Measurements from ENCODE around the gene LDB3. TPM values are rescaled to one million over a fixed set of nuclear protein-coding genes. Genes with fewer than 3 reads are reported as not detected.

Gene LDB3
- total RNA-seq, 1 experiment from 2014 or later: 0.20 TPM

GRCh38 chr10:86671985-86672710 lies 3.8 kb downstream of the LDB3 start:
- Histone ChIP-seq H4K20me1 (ENCODE audit: insufficient read depth) (no peaks in the 10 kb centered on the region), H3K79me2 (ENCODE audit: insufficient read depth, low read length) (no peaks in the 10 kb centered on the region), H3K4me2 (ENCODE audit: low read length) (no peak overlapping the region), H3K27ac (ENCODE audit: low read depth, low read length) (no peak overlapping the region), H3K9me2 (ENCODE audit: insufficient read depth) (no peaks in the 10 kb centered on the region), H2AFZ (ENCODE audit: low read depth, low read length, poor library complexity, severe bottlenecking) (no peak overlapping the region), H3K9ac (ENCODE audit: low read length) (no peak overlapping the region), H3K9me3 (ENCODE audit: control insufficient read depth in 1 of 2, insufficient read depth in 1 of 2, low read depth in 1 of 2, low read length in 2 of 2) (no peaks in the 10 kb centered on the region), H3K4me1 (ENCODE audit: control insufficient read depth in 1 of 2, insufficient read depth in 2 of 2, low read length in 2 of 2) (peaks cover 9 to 33% of the 10 kb centered on the region in 2 experiments), H3K4me3 (replicated peaks in 1 of 2; ENCODE audit: low read depth in 1 of 2, low read length in 2 of 2) (no peak overlapping the region), H3K27me3 (ENCODE audit: insufficient read depth, low read length) (no peaks in the 10 kb centered on the region), H3K36me3 (ENCODE audit: control insufficient read depth in 1 of 2, insufficient read depth in 2 of 2, low read length in 2 of 2) (no peaks in the 10 kb centered on the region)
- RAD21 ChIA-PET (ENCODE audit: low non-redundant PET in 1 of 2, low total read pairs in 2 of 2, uncharacterized antibody in 2 of 2, unreplicated experiment in 2 of 2): interaction anchor here in 1 of 2 experiments (0.7 kb wide), 1 partner anchor 87 kb away, joined by 3 read pairs; no protein-coding TSS in a partner anchor
- CTCF ChIA-PET: no interaction called here
- BruUV-seq (replicated peaks): no TSS peak
- POLR2A ChIA-PET: no interaction called here
- DNase-seq (ENCODE audit: low read depth, low spot score) (no peak), ATAC-seq (no peak)
- intact Hi-C loops (cut with micrococcal nuclease): no loop called here
- TF ChIP-seq SRF (IDR thresholded peaks at IDR 0.05; ENCODE audit: low read depth) (no peak), EZH2phosphoT487 (IDR thresholded peaks at IDR 0.05; ENCODE audit: borderline replicate concordance) (no peak), REST (IDR thresholded peaks at IDR 0.05; ENCODE audit: low read depth) (no peak), ZFX (IDR thresholded peaks at IDR 0.05) (no peak), ATF3 (IDR thresholded peaks at IDR 0.05) (no peak), POLR2AphosphoS5 (IDR thresholded peaks at IDR 0.05; ENCODE audit: low read depth, low read length) (no peak), EGR1 (IDR thresholded peaks at IDR 0.05; ENCODE audit: low read depth) (no peak), JUND (IDR thresholded peaks at IDR 0.05) (no peak), CBX3 (IDR thresholded peaks at IDR 0.05; ENCODE audit: low read depth) (no peak), POLR2A (IDR thresholded peaks at IDR 0.05; ENCODE audit: borderline replicate concordance, extremely low read depth, insufficient read depth, insufficient read length) (no peak), TCF7L2 (IDR thresholded peaks at IDR 0.05; ENCODE audit: borderline replicate concordance, extremely low read depth, insufficient read depth, insufficient read length) (no peak), CTCF (IDR thresholded peaks at IDR 0.05 in 2 of 3, conservative IDR thresholded peaks at IDR 0.05 in 1 of 3; ENCODE audit: borderline replicate concordance in 1 of 3, insufficient read depth in 1 of 3, low read depth in 2 of 3, low read length in 2 of 3) (no peak), ZBTB33 (IDR thresholded peaks at IDR 0.05; ENCODE audit: extremely low read depth, insufficient replicate concordance, low read length) (no peak), EZH2 (IDR thresholded peaks at IDR 0.05) (no peak), YY1 (IDR thresholded peaks at IDR 0.05; ENCODE audit: extremely low read depth, insufficient replicate concordance, low read depth, low read length) (no peak)

Data from HCT116 (cell line).